ENCODE results near the gene SEPTIN5.

Gene SEPTIN5

GRCh38 chr22:19705181-19705934, 8.9 kb upstream of the SEPTIN5 start:
- no peak for DNase-seq (ENCODE audit: low spot score)

DNA sequence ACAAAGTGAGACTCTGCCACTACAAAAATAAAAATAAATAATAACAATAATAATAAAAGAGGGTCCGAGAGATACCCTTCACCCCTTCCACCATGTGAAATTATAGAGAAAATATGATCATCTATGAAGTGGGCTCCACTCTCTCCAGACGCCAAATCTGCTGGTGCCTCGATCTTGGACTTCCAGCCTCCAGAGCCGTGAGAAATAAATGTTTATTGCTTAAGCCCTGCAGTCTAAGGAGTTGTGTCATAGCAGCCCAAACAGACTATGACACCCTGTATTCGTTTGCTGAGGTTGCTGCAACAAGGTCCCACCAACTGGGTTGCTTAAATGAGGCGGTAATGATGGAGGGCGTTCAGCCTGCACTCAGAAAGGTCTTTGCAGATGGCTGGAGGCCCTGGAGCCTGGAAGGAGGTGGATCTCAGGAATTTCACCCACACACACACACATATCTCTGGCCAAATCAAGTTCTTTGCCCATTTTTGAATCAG, 7.6 kb upstream of the SEPTIN5 start:
- DNase-seq (ENCODE audit: low spot score) = no peak

DNA sequence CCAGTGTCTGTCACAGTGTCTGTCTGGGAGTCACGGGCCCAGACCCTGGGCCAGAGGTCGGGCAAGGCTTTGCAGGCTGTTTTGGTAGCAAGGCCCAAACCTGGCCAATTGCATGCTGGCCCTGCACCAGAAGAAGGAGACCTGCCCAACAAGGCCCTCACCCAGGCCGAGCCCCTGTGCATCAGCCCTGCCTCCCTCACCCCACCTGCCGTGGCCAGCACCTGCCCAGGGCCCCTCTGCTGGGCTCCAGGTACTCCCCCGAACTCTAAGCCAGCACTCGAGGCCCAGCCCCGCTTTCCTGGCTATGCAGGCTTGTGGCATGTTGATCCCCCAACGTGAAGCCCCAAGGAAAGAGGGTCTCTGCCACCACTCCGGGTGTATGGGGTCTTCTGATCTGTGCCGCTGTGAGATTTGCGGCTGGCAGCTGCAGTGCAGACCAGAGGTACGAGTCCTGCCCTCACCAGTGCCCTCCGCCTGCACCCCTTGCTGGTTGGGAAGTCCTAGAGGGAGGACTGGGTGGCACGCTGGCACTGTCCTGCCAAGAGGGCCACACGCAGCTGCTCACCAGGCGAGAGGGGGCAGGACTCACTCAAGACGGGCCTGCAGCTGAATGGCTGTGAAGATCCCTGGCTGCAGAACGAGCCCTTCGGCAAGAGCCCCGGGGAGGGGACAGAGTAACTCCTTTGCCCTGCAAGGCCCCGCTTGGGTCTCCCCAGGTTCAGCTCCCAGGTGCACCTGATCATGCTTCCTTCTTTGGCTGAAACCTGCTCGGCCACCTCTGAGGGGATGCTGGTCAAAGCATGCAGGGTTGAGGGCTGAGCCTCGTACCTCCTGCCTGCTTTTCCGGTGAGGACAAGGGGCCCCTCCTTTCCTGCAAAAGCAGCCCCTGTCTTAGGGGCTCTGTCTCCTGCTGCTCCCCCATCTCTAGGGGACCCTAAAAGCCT, 6.7 kb upstream of the SEPTIN5 start:
- no peak for DNase-seq (ENCODE audit: low spot score)

- DNase-seq (ENCODE audit: low spot score) = no peak
Observed at GRCh38 chr22:19708321-19709011, 5.8 kb upstream of the SEPTIN5 start.

- no peak for DNase-seq (ENCODE audit: low spot score)
Observed at GRCh38 chr22:19709063-19709769, 5.1 kb upstream of the SEPTIN5 start.

DNA sequence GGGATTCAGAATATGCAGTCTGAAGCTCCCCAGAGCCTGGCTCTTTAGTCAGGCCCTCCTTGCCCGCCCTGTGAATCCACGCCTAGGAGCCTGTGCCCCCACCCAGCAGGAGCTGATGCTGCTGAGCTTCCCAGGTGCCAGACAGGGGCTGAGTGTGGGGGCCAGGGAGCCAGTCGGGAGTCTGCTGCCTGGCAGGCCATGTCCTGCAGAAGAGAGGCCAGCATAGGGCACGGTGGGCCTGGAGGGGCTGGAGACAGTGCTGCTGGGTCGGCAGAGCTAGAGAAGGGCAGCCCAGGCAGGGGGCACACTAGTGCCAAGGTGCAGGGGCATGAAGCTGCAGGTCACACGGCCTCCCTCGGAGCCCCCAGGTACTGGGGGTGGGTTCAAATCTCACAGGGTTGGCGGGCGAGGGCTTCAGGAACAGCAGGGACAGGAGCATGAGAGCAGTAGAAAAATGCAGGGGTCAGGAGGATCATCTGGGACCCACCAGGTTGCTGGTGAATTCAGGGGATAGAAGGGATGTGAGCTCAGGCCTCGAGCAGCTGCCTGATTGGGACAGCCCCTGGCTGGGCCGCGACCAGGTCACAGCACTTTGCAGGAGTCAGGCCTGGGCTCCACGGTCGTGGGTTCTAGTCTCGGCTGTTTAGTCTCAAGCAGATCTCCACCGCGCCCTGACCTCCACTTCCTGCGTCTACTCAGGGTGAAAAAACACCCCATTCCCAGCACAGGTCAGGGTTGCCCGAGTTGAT, 4.1 kb upstream of the SEPTIN5 start:
- no peak for DNase-seq (ENCODE audit: low spot score)

DNA sequence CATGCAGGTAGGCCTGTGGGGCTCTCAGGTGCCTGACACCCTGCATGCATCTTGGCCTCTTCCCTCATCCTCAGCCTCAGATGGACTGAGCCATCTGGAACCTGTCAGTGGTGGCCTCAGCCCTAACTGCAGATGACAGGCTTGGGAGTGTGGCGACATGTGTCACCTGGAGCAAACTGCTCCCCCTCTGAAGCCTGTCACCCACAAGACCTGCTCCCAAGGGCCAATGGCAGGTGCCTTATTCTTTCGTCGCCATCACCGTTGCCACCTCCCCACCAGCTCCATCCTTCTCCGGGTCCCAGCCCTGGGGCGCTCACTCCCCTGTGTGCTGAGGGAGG, 3.6 kb upstream of the SEPTIN5 start:
- no peak for DNase-seq (ENCODE audit: low spot score)

DNA sequence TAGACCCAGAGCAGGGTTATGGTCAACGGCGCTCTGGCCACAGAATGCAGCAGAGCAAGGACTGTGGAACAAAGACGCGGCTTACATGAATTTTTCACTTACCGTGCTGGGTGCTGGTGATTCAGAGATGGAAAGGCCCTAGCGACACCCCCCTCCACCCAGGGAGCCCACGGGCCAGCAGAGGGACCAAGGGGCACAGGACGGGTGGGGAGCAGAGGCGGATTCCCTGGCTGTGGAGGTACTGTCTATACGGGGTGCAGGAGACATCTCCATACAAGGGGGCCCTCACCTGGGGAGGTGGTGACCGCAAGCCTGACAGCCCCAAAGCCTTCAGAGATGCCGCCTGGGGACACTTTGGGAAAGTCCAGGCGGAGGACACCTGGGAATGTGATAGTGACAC, 1.1 kb upstream of the SEPTIN5 start:
- DNase-seq (ENCODE audit: low spot score) = no peak

GRCh38 chr22:19713650-19714311, 522 bp upstream of the SEPTIN5 start:
- DNase-seq (ENCODE audit: low spot score) = no peak

DNA sequence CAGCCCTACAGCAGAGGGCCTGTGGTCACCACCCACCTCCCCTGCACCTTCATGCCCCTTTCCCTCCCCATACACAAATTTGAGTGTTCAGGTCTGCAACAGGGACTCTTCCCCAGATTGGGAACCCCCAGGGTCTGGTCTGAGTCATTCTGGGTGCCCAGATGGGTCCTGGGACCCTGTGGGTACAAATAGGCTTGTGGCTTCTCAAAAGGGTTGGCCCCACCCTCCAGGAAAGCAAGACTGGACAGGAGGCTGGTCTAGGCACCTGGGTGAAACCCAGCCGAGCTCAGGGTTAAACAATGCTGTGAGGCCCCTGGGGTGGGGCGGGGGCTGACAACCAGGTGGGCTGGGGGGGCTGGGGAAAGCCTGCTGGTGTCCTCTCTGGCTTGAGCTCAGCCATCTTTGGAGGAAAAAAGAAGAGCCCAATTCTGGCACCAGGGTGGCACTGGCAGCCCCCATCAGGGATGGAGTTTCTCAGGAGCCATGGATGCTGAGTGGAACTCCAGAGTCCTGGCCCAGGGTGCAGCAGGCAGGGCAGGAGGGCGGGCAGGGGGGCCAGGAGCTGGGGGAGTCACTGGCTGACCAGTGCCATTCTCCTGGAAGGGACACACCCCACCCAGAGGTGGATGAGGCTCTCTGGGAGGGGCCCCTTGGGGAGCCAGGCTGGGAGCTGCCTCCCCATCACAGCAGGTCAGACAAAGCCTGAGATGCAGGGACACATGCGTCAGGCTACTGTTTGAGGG, 1.1 kb downstream of the SEPTIN5 start:
- no peak for DNase-seq (ENCODE audit: low spot score)

DNA sequence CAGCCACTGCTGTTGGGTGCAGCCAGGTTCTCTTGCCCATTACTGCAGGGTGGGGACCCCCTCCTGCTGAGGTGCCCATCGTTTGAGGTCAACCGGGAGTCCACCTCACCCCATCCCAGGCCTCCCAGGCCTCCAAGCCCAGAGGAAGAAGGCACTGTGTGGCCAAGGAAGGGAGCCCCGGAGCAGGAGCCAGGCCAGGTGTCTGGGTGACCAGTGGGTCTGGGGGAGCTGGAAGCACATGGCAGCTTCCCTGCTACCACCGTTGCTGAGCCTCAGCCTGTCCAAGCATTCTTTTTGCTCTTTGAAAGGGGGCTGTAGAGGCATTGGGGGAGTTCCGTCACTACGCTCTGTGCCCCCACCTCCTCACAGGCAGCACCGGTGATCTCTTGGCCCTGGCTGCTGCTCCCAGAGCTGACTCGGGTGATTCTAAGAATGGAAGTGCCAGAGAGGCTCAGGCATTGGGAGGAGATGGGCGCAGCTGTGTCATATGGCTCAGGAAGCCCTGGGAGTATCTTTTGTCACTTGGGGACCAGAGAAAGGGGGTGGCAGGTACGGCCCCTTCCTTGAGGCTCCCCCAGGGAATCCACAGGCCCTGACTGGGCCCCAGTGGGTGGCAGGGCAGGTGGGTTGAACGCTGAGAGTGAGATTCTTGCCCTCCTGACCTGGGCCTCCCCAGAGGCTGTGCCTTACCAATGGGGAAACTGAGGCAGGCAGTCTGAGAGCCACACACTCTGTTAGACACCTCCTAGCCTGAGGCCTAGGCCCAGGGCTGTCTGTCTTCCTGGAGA, 1.9 kb downstream of the SEPTIN5 start:
- no peak for DNase-seq (ENCODE audit: low spot score)

DNA sequence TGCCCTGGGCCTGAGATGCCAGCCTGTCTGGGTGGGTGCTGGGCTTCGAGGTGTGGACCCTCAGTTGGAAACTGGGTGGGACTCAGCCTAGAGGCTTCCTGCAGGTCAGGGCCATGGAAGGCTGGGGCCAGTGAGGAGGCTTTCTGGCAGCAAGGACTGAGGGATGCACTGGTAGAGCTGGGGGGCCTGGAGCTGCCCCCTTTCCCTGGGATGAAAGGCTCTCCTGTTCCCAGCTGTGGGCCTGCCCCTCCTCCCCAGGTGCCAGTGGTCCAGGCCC, 2.5 kb downstream of the SEPTIN5 start:
- DNase-seq (ENCODE audit: low spot score) = no peak

DNA sequence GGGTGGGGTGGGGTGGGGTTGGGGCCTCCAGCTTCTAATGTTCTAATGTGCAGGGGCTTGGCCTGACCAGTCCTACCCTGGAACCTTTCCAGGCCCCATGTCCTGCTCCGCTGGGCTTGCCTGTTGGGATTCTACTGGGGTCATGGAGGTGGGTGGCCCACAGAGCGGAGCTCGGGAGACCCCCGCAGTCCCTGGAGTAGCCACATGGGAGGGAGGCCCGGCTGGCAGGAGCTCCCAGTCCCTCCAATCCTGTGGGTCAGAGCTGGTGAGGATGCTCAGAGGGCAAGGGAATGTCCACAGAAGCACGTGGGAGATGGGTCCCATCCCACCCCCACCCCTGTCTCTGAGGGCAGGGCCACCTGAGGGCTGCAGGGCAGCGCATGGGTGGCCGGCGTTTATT, 2.9 kb downstream of the SEPTIN5 start:
- no peak for DNase-seq (ENCODE audit: low spot score)

GRCh38 chr22:19717691-19718455, 3.6 kb downstream of the SEPTIN5 start:
- peak; percentile 80 for DNase-seq (ENCODE audit: low spot score)

DNA sequence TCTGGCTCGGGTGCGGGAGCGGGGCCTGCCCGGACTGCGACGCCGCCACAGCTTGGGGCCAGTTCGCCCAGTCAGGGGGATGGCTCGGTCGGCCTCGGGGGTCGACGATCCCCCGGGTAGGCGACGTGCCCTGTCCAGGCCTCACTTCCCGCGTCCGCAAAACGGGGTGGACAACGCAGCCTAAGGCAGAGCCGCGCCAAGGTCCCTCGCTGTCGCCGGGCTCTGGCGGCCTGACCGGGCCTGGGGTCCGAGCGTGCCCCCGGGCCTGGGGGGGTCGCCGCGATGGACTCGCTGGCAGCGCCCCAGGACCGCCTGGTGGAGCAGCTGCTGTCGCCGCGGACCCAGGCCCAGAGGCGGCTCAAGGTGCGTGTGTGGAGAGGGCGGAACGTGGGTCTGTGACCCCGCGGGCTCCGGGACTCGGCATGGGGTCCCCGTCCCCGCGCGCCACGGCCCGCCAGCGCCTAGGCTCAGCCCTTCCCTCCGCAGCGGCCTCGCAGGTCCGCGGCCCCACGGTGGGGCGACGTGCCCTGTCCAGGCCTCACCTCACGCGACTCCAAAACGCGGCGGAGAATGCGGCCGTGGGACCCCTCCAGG, 4.2 kb downstream of the SEPTIN5 start:
- DNase-seq (ENCODE audit: low spot score) = no peak

DNA sequence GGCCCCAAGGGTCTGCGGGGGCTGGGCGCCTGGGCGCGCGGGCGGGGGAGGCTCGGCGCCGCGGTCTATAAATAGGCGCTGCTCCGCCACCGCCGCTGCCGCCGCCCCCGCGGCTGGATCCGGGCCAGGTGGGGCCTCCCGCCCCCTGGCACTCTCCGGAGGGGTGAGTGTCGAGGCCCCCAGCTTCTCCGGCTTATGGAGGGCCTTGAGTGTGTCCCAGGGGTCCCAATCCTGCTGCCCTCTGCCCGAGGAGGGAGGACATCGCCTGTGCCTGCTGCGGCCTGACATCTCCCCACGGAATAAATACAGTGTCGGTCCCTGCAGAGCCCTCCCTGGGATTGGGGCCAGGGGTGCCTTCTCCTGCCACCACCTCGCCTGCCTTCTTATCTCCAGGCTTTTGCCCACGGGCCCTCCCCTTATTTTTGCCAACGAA, 4.8 kb downstream of the SEPTIN5 start:
- DNase-seq (ENCODE audit: low spot score) = no peak

GRCh38 chr22:19719488-19720021, 5.3 kb downstream of the SEPTIN5 start:
- no peak for DNase-seq (ENCODE audit: low spot score)

Data from CD4-positive, alpha-beta T cell treated with Interleukin-2 at 100 ng/mL for 4 hours (primary cell).